ENCODE results near the gene DNAH11. TPM values are rescaled to one million over a fixed set of nuclear protein-coding genes. Genes with fewer than 3 reads are reported as not detected.

The DNAH11 gene
- total and polyA plus RNA-seq, 9 of the 15 experiments (the other 6 are each of a cell fraction or from before 2014, with no cell fraction given): under 0.01 TPM; not detected in 7

DNA sequence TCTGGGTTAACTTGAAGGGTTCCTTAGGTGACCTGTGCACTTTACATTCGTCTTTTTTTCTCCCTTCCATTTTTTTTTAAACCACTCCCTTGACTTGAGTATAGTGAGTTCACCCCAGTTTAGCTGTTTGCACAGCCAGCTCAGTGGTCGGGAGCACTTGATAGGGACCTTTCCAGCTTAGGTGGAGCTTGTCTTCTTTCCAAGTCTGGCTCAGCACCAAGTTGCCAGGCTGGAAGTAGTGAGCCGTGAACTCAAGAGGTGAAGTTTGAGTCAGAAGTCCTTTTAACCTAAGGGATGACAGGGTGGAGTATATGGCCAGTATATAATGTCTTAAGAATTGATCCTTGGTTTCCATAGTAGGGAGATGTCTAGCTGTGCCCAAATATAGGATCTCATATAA lies 7.2 kb downstream of the DNAH11 start:
- H4K20me1 ChIP-seq (replicated peaks; ENCODE audit: control insufficient read depth, insufficient read depth, low read length): no peaks in the 10 kb centered on the region
- TF ChIP-seq CBFA2T2 (conservative IDR thresholded peaks at IDR 0.05): no peak
- TF ChIP-seq ZZZ3 (IDR thresholded peaks at IDR 0.05): no peak
- no peak for TF ChIP-seq PCBP2 (IDR thresholded peaks at IDR 0.05; ENCODE audit: low read depth, low read length, poor library complexity, severe bottlenecking)
- no peak for TF ChIP-seq TAL1 (IDR thresholded peaks at IDR 0.05)
- TF ChIP-seq KDM2B (CRISPR knock-in tag; IDR thresholded peaks at IDR 0.05): no peak
- TF ChIP-seq NR2C2 (CRISPR knock-in tag; IDR thresholded peaks at IDR 0.05): no peak
- TF ChIP-seq NR2C2 (tag; IDR thresholded peaks at IDR 0.05): no peak
- TF ChIP-seq ZFP1 (CRISPR knock-in tag; IDR thresholded peaks at IDR 0.05): no peak
- TF ChIP-seq, protein P1, sequence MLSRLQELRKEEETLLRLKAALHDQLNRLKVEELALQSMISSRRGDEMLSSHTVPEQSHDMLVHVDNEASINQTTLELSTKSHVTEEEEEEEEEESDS (CRISPR knock-in tag; IDR thresholded peaks at IDR 0.05): no peak
- TF ChIP-seq, protein P2, sequence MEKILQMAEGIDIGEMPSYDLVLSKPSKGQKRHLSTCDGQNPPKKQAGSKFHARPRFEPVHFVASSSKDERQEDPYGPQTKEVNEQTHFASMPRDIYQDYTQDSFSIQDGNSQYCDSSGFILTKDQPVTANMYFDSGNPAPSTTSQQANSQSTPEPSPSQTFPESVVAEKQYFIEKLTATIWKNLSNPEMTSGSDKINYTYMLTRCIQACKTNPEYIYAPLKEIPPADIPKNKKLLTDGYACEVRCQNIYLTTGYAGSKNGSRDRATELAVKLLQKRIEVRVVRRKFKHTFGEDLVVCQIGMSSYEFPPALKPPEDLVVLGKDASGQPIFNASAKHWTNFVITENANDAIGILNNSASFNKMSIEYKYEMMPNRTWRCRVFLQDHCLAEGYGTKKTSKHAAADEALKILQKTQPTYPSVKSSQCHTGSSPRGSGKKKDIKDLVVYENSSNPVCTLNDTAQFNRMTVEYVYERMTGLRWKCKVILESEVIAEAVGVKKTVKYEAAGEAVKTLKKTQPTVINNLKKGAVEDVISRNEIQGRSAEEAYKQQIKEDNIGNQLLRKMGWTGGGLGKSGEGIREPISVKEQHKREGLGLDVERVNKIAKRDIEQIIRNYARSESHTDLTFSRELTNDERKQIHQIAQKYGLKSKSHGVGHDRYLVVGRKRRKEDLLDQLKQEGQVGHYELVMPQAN (IDR thresholded peaks at IDR 0.05; ENCODE audit: borderline replicate concordance): no peak
- no peak for TF ChIP-seq TRIM24 (IDR thresholded peaks at IDR 0.05)
- TF ChIP-seq ZNF445 (CRISPR knock-in tag; IDR thresholded peaks at IDR 0.05; ENCODE audit: low read depth): no peak
- TF ChIP-seq DIDO1 (tag; IDR thresholded peaks at IDR 0.05; ENCODE audit: low read depth): no peak
- TF ChIP-seq, protein P3, sequence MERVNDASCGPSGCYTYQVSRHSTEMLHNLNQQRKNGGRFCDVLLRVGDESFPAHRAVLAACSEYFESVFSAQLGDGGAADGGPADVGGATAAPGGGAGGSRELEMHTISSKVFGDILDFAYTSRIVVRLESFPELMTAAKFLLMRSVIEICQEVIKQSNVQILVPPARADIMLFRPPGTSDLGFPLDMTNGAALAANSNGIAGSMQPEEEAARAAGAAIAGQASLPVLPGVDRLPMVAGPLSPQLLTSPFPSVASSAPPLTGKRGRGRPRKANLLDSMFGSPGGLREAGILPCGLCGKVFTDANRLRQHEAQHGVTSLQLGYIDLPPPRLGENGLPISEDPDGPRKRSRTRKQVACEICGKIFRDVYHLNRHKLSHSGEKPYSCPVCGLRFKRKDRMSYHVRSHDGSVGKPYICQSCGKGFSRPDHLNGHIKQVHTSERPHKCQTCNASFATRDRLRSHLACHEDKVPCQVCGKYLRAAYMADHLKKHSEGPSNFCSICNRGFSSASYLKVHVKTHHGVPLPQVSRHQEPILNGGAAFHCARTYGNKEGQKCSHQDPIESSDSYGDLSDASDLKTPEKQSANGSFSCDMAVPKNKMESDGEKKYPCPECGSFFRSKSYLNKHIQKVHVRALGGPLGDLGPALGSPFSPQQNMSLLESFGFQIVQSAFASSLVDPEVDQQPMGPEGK (CRISPR knock-in tag; IDR thresholded peaks at IDR 0.05; ENCODE audit: borderline replicate concordance): no peak
- no peak for TF ChIP-seq ARID2 (IDR thresholded peaks at IDR 0.05)
- no peak for TF ChIP-seq ZNF174 (CRISPR knock-in tag; IDR thresholded peaks at IDR 0.05)
- TF ChIP-seq, protein P4, sequence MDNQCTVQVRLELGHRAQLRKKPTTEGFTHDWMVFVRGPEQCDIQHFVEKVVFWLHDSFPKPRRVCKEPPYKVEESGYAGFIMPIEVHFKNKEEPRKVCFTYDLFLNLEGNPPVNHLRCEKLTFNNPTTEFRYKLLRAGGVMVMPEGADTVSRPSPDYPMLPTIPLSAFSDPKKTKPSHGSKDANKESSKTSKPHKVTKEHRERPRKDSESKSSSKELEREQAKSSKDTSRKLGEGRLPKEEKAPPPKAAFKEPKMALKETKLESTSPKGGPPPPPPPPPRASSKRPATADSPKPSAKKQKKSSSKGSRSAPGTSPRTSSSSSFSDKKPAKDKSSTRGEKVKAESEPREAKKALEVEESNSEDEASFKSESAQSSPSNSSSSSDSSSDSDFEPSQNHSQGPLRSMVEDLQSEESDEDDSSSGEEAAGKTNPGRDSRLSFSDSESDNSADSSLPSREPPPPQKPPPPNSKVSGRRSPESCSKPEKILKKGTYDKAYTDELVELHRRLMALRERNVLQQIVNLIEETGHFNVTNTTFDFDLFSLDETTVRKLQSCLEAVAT (IDR thresholded peaks at IDR 0.05): no peak
- no peak for TF ChIP-seq CBX1 (IDR thresholded peaks at IDR 0.05; ENCODE audit: low read depth)
- no peak for DNase-seq (ENCODE audit: extremely low read depth in 1 of 4, low spot score in 3 of 4)
- ChIA-PET POLR2A (no interaction called here), CTCF (ENCODE audit: low intra/inter-chr PET ratio) (no interaction called here)
- H3K36me3 ChIP-seq (ENCODE audit: control insufficient read depth, insufficient read depth, low read length): no peaks in the 10 kb centered on the region
- H3K27ac ChIP-seq (ENCODE audit: extremely low read depth, low read depth, low read length): no peak overlapping the region
- H2AFZ ChIP-seq (ENCODE audit: low read depth, low read length): no peak overlapping the region
- H3K4me2 ChIP-seq (ENCODE audit: insufficient read depth, low read length): no peak overlapping the region
- no peaks in the 10 kb centered on the region for H3K79me2 ChIP-seq (ENCODE audit: control insufficient read depth, insufficient read depth, low read length)
- BruUV-seq (replicated peaks): no TSS peak
- FAIRE-seq: no peak
- no peak overlapping the region for H3K9ac ChIP-seq (ENCODE audit: insufficient read depth in 1 of 2, low read depth in 2 of 2, low read length in 2 of 2)
- H3K4me1 ChIP-seq (replicated peaks in 1 of 2; ENCODE audit: control insufficient read depth in 2 of 2, insufficient read depth in 2 of 2, low read length in 2 of 2): no peaks in the 10 kb centered on the region
- H3K9me3 ChIP-seq (replicated peaks; ENCODE audit: control insufficient read depth, insufficient read depth, low read depth, low read length): no peaks in the 10 kb centered on the region
- in situ Hi-C loops (cut with MboI) (no loop called here), intact Hi-C loops (cut with micrococcal nuclease) (no loop called here)
- ATAC-seq: no peak
- H3K9me1 ChIP-seq (ENCODE audit: control insufficient read depth, insufficient read depth, low read length): no peaks in the 10 kb centered on the region
- H3K4me3 ChIP-seq: no peak overlapping the region
- WGBS (ENCODE audit: insufficient coverage, low coverage, missing lambda C conversion rate): 0% methylated on average over 3 of the region's 3 CpGs
- H3K27me3 ChIP-seq (ENCODE audit: control insufficient read depth in 2 of 2, insufficient read depth in 2 of 2, low read length in 2 of 2): no peaks in the 10 kb centered on the region; a peak in 1 of 5 replicates

Data from K562 (cell line).